ENCODE results near the gene CMAS.

- TF ChIP-seq, protein P1, sequence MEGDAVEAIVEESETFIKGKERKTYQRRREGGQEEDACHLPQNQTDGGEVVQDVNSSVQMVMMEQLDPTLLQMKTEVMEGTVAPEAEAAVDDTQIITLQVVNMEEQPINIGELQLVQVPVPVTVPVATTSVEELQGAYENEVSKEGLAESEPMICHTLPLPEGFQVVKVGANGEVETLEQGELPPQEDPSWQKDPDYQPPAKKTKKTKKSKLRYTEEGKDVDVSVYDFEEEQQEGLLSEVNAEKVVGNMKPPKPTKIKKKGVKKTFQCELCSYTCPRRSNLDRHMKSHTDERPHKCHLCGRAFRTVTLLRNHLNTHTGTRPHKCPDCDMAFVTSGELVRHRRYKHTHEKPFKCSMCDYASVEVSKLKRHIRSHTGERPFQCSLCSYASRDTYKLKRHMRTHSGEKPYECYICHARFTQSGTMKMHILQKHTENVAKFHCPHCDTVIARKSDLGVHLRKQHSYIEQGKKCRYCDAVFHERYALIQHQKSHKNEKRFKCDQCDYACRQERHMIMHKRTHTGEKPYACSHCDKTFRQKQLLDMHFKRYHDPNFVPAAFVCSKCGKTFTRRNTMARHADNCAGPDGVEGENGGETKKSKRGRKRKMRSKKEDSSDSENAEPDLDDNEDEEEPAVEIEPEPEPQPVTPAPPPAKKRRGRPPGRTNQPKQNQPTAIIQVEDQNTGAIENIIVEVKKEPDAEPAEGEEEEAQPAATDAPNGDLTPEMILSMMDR (IDR thresholded peaks at IDR 0.05), result peak; percentile 8 to 15 (median 9)
- TF ChIP-seq POLR2A (IDR thresholded peaks at IDR 0.05), result no peak
These were observed 55.1 kb downstream of the CMAS start for GRCh38 chr12:22100958-22101748.
